Fibroblast of peridontal ligament (primary cell): ENCODE results near the gene GLOD5.
A peak's percentile ranks its signal among the peaks of the same experiment; 100 is the strongest.
"Not testable (repeated sequence)": the region's sequence is repeated elsewhere in the genome, so short reads cannot be mapped to it uniquely, and the experiment has no call there.

Source experiments
- DNase-seq: peaks from one replicate; pipeline ENCODE4 v3.0.0-alpha.2; 2010; ENCODE audit errors: extremely low read depth

GLOD5 gene

GRCh38 chrX:48794340-48794910 is 32.9 kb downstream of the GLOD5 start:
- no peak for DNase-seq

- DNase-seq: peak; percentile 15
Observed at GRCh38 chrX:48794911-48795515, 33.5 kb downstream of the GLOD5 start.

- DNase-seq: no peak
Observed at GRCh38 chrX:48798318-48798717, 36.8 kb downstream of the GLOD5 start.

GRCh38 chrX:48800574-48801279 is 39.2 kb downstream of the GLOD5 start:
- DNase-seq: no peak

GRCh38 chrX:48801280-48802088 is 39.9 kb downstream of the GLOD5 start, which contains the start of gene HDAC6:
HDAC6 (plus strand) TSS chrX:48802067; CDS start chrX:48802693, 626 bp downstream.
- DNase-seq: peak; percentile 97

- peak; percentile 65 for DNase-seq
Observed at GRCh38 chrX:48802089-48802904, 40.8 kb downstream of the GLOD5 start.

GRCh38 chrX:48802905-48803200 is 41.3 kb downstream of the GLOD5 start:
- DNase-seq: no peak

- no peak for DNase-seq
Observed at GRCh38 chrX:48806081-48806480, 44.5 kb downstream of the GLOD5 start.

- DNase-seq: no peak
Observed at GRCh38 chrX:48813644-48814043, 52.1 kb downstream of the GLOD5 start.

GRCh38 chrX:48814722-48815121 is 53.2 kb downstream of the GLOD5 start:
- DNase-seq: no peak

GRCh38 chrX:48815266-48815665 is 53.7 kb downstream of the GLOD5 start:
- DNase-seq: no peak

GRCh38 chrX:48816014-48816810 is 54.7 kb downstream of the GLOD5 start:
- no peak for DNase-seq

- DNase-seq: no peak
Observed at GRCh38 chrX:48818098-48818497, 56.6 kb downstream of the GLOD5 start.

GRCh38 chrX:48818866-48819265 is 57.3 kb downstream of the GLOD5 start:
- DNase-seq: no peak

GRCh38 chrX:48819394-48819793 is 57.8 kb downstream of the GLOD5 start:
- not testable (repeated sequence) for DNase-seq

GRCh38 chrX:48823053-48823452 is 61.5 kb downstream of the GLOD5 start:
- no peak for DNase-seq
